Choroid plexus epithelial cell (primary cell): ENCODE data around the gene TERT.

ENCODE experiments used
- DNase-seq: peaks from one replicate; pipeline ENCODE4 v3.0.0-alpha.2; 2010; ENCODE audit warnings: low read depth
- H3K4me3 ChIP-seq: 2 replicates; pipeline ENCODE4 v1.5.1; 2011; ENCODE audit warnings: low read depth, mild to moderate bottlenecking, control low read depth, low read length, moderate library complexity
- CTCF ChIP-seq: conservative IDR thresholded peaks from 2 replicates; pipeline ENCODE4 v1.5.1; 2011; ENCODE audit warnings: low read depth, mild to moderate bottlenecking, control low read depth, inconsistent platforms, low read length, moderate library complexity

TERT gene

GRCh38 chr5:1265461-1266455, 29.1 kb downstream of the TERT start:
- no peak for DNase-seq
- H3K4me3 ChIP-seq, result no peak overlapping the region
- no peak for TF ChIP-seq CTCF

- H3K4me3 ChIP-seq, result no peak overlapping the region
- TF ChIP-seq CTCF, result no peak
- DNase-seq, result no peak
Measured at GRCh38 chr5:1265026-1265425, 29.8 kb downstream of the TERT start.

- TF ChIP-seq CTCF, result no peak
- no peak overlapping the region for H3K4me3 ChIP-seq
- DNase-seq, result no peak
Measured at GRCh38 chr5:1264211-1264610, 30.7 kb downstream of the TERT start.

- no peak for TF ChIP-seq CTCF
- peak; percentile 11 for DNase-seq
- H3K4me3 ChIP-seq, result no peak overlapping the region
Measured at GRCh38 chr5:1262381-1262780, 32.5 kb downstream of the TERT start.

- no peak overlapping the region for H3K4me3 ChIP-seq
- no peak for TF ChIP-seq CTCF
- no peak for DNase-seq
Measured at GRCh38 chr5:1261643-1262042, 33.2 kb downstream of the TERT start.

GRCh38 chr5:1259806-1260480, 34.9 kb downstream of the TERT start:
- no peak for TF ChIP-seq CTCF
- no peak for DNase-seq
- H3K4me3 ChIP-seq, result no peak overlapping the region
